22Rv1 (cell line): ENCODE measurements around the gene TMPRSS6.

Experiments
- H3K27ac ChIP-seq: fragments of 450-650 bp; 2 replicates; pipeline ENCODE4 v1.5.1; 2017
- ZFX ChIP-seq: fragments of 450-650 bp; IDR thresholded peaks from 2 replicates; pipeline ENCODE4 v1.6.1; 2017; ENCODE audit warnings: antibody characterized with exemption, borderline replicate concordance
- TF ChIP-seq, protein P1 (sequence below): fragments of 450-650 bp; IDR thresholded peaks from 2 replicates; pipeline ENCODE4 v1.5.1; 2017; ENCODE audit warnings: mild to moderate bottlenecking

The TMPRSS6 gene

DNA sequence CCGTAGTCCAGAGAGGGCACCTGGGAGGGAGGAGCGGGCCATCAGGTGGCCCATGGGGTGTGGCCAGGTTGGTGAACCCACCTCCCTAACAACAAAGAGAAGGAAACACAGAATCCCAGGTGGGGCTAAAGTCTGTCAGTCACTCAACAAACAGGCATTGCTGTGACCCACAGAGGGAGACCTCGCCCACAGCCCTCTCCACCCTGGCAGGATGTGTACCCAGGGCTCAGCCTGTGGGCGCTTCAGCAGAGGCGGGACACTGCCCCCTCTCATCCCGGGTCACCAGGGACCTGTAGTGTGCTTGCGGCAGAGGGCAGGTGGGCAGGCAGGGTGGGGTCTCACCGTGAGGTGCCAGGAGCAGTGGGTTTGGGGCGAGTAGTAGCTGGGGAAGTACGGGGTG, 25.1 kb downstream of the TMPRSS6 start:
- no peak for TF ChIP-seq ZFX
- TF ChIP-seq, protein P1, sequence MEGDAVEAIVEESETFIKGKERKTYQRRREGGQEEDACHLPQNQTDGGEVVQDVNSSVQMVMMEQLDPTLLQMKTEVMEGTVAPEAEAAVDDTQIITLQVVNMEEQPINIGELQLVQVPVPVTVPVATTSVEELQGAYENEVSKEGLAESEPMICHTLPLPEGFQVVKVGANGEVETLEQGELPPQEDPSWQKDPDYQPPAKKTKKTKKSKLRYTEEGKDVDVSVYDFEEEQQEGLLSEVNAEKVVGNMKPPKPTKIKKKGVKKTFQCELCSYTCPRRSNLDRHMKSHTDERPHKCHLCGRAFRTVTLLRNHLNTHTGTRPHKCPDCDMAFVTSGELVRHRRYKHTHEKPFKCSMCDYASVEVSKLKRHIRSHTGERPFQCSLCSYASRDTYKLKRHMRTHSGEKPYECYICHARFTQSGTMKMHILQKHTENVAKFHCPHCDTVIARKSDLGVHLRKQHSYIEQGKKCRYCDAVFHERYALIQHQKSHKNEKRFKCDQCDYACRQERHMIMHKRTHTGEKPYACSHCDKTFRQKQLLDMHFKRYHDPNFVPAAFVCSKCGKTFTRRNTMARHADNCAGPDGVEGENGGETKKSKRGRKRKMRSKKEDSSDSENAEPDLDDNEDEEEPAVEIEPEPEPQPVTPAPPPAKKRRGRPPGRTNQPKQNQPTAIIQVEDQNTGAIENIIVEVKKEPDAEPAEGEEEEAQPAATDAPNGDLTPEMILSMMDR = no peak
- H3K27ac ChIP-seq = no peak overlapping the region

DNA sequence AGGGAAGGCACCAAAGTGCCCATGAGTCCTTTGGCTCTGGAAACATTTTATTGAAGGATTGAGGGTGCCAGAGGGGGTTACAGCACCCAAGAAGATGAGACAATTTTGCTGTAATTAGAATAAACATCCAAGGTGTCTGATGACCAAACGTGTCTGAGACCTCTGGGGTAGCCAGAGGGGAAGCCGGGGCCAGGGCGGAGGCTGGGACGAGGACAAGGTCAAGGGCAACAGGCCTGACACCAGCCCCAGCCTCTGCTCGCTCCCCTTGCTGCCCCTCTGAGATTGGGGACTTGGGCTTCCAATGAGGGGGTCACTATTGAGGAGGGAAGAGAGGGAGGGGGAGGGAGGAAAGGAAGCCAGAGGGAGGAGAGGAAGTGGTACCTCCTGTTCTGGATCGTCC, 25.6 kb downstream of the TMPRSS6 start:
- no peak overlapping the region for H3K27ac ChIP-seq
- TF ChIP-seq ZFX = no peak
- TF ChIP-seq, protein P1 = no peak

DNA sequence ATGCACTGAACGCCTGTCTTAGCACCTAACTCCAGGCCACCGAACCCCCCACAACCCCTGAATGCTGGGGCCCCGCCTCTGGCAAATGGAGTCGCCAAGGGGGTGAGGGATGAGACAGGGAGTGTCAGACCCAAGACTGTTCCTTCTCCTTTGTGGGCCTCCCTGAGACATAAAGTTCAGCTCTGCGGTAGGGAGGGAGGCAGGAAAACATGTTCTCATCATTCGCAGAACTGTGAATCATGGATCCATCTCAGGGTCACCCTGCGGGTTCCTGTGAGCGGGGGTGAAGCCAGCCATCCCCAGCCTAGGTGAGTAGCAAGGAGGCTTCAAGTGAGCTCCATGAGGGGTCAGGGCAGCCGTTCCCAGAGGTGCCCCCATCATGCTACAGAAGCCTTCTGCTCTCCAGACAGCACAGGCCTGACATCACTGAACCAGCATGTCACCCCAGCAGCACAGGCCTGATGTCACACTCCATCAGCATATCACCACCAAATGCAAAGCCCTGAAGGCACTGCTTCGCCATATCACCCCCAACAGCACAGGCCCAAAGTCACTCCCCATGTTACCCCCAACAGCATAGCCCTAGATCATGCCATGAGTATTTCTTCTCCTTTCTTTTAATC, 27.2 kb downstream of the TMPRSS6 start:
- no peak overlapping the region for H3K27ac ChIP-seq
- TF ChIP-seq, protein P1 = no peak
- no peak for TF ChIP-seq ZFX

DNA sequence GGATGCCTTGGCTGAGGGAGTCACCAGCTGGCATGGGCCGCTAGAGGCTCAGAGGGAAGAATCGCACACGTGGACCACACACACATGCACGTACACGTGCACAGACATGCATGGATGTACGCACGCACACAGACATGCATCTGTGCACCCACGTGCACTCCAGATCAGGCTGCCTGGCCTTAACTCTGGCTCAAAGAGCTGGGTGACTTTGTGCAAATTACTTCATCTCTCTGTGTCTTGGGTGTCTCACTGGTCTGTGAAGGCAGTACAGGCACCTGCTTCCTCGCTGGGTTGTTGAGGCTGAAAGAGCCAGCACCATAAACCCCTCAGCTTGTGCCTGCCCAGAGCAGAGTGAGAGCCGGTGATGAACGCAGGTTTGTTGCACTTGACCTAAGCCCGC, 28.7 kb downstream of the TMPRSS6 start:
- H3K27ac ChIP-seq = no peak overlapping the region
- TF ChIP-seq, protein P1 = no peak
- TF ChIP-seq ZFX = no peak

DNA sequence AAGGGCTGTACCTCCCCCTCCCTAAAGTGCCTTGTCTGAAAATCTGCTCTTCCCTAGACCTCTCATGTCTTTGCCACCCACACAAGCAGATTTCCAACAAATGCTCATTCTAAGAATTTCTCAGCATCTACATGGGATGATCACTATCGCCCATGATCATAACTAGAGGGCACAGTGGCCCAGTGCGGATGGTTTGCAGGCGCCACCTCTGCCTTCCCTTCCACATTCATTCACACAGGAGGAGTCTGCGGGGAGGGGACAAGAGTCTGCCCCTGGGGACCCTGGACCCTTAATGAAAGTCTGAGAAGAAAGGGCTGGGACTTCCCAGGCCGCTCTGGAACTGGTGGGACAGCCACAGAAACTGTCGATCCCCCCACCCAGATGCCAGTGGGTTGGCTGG, 29.1 kb downstream of the TMPRSS6 start:
- TF ChIP-seq, protein P1 = no peak
- TF ChIP-seq ZFX = no peak
- H3K27ac ChIP-seq = no peak overlapping the region

DNA sequence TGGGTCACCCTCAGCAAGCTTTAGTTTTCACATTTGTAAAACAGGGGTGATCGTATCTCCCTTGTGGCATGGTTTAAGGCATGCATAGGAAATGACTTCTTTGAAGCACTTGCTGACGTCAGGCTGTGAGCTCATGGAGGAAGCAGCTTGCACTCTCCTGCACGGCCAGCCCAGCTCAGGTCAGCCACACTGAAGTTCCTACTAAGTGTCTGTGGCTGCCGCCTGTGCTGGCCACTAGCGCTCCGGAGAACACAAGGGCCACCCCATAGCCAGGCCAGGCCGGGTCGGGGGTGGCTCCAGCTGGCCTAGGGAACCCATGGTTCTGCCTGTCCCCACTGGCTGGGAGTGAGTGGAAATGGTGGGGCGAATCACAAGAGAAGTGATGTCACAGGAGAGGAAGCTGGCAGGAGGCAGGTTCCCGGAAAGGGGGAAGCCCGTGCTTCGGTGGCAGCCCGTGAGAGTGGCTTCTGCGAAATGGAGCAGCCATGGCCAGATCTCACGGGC, 29.8 kb downstream of the TMPRSS6 start:
- TF ChIP-seq, protein P1 = no peak
- TF ChIP-seq ZFX = no peak
- H3K27ac ChIP-seq = no peak overlapping the region

DNA sequence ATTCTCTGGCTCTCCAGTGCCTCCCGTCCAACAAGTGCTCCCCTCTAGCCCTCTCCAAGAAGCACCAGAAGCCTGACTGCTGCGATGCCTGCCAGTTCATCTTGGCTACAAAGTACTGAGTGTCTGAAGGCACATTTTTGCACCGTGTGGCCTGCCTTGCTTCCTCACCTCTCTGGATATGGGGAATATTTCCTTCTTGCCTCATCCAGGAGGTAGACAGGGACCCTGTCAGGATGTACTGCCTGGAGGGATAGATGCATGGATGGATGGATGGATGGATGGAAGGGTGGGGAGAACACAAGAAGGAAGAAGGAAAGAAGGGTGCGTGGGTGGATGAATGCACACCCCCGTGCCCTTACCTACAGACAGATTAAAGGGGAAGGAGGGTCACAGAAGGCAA, 30.4 kb downstream of the TMPRSS6 start:
- H3K27ac ChIP-seq = no peak overlapping the region
- TF ChIP-seq ZFX = no peak
- TF ChIP-seq, protein P1 = no peak
